MCF 10A (cell line): ENCODE results near the gene CADPS. TPM values are rescaled to one million over a fixed set of nuclear protein-coding genes. Genes with fewer than 3 reads are reported as not detected.

Experiments used
- BruUV-seq: library from RNA; stranded (reverse); fragments of 400-500 nt; replicated peaks from 2 replicates; lab custom pipeline; 2021; lab: Mats Ljungman, UMichigan
- CTCF ChIA-PET: fragments of 300-600 bp; sonication (Branson Sonifier 250); formaldehyde crosslinking; extraction: SDS; loops from one replicate; lab custom pipeline; 2021; ENCODE audit warnings: antibody characterized with exemption, inconsistent platforms; lab: Yijun Ruan, JAX
- POLR2A ChIA-PET: fragments of 300-600, 350-650 bp; sonication (Branson Sonifier 250); formaldehyde crosslinking; extraction: SDS; loops from one replicate; lab custom pipeline; 2020; ENCODE audit warnings: antibody characterized with exemption, inconsistent platforms; lab: Yijun Ruan, JAX
- DNase-seq: peaks from one replicate; pipeline ENCODE4 v3.0.0-alpha.2; 2018; ENCODE audit not compliant: unreplicated experiment
- H3K27ac Mint-ChIP-seq: one replicate; pipeline ENCODE4 v1.8.0; 2022; ENCODE audit warnings: mild to moderate bottlenecking, low read depth, mixed read lengths; ENCODE audit not compliant: unreplicated experiment
- H3K27me3 Mint-ChIP-seq: one replicate; pipeline ENCODE4 v1.8.0; 2022; ENCODE audit warnings: mixed read lengths; ENCODE audit not compliant: insufficient read depth, unreplicated experiment
- H3K36me3 Mint-ChIP-seq: one replicate; pipeline ENCODE4 v1.8.0; 2022; ENCODE audit warnings: mild to moderate bottlenecking, moderate library complexity, mixed read lengths; ENCODE audit not compliant: insufficient read depth, unreplicated experiment
- H3K4me1 Mint-ChIP-seq: one replicate; pipeline ENCODE4 v1.8.0; 2022; ENCODE audit warnings: mixed read lengths; ENCODE audit not compliant: insufficient read depth, unreplicated experiment
- H3K4me3 Mint-ChIP-seq: one replicate; pipeline ENCODE4 v1.8.0; 2022; ENCODE audit warnings: mild to moderate bottlenecking, moderate library complexity, mixed read lengths; ENCODE audit not compliant: unreplicated experiment
- H3K9me3 Mint-ChIP-seq: one replicate; pipeline ENCODE4 v1.8.0; 2022; ENCODE audit warnings: mixed read lengths; ENCODE audit not compliant: unreplicated experiment
- CTCF ChIP-seq: fragments of 200-600 bp; IDR thresholded peaks from one replicate; pipeline ENCODE4 v1.8.0; 2022; ENCODE audit warnings: antibody characterized with exemption, mild to moderate bottlenecking; ENCODE audit not compliant: unreplicated experiment
- intact Hi-C: fragments of 100-400 bp; cut with micrococcal nuclease; formaldehyde crosslinking; loops from 2 replicates; pipeline ENCODE4 v1.14.1; 2022
- total RNA-seq: library from RNA; stranded (reverse); gene quantifications from 2 replicates; pipeline ENCODE4 v1.2.3, GENCODE V29; 2022

Gene CADPS
- total RNA-seq, 1 experiment from 2014 or later = not detected

- no peaks in the 10 kb centered on the region for H3K27me3 Mint-ChIP-seq
- H3K4me3 Mint-ChIP-seq = peak overlapping the region; percentile 19
- peak overlapping the region; percentile 94 for H3K27ac Mint-ChIP-seq
- POLR2A ChIA-PET = interaction anchor here (0.9 to 1.8 kb wide), 5 partner anchors 13 to 1159 kb away, joined by 3 to 5 read pairs (median 3); no protein-coding TSS in a partner anchor
- H3K4me1 Mint-ChIP-seq = peaks cover 45% of the 10 kb centered on the region
- no peaks in the 10 kb centered on the region for H3K36me3 Mint-ChIP-seq
- H3K9me3 Mint-ChIP-seq = no peaks in the 10 kb centered on the region
- CTCF ChIA-PET = interaction anchor here (0.6 to 1.2 kb wide), 6 partner anchors 13 to 925 kb away, joined by 3 to 4 read pairs (median 3); no protein-coding TSS in a partner anchor
- no peak for TF ChIP-seq CTCF
- TSS peak; percentile 52 for BruUV-seq
- peak; percentile 68 for DNase-seq
- intact Hi-C loops = loop anchor here (2.0 kb wide), 1 partner anchor 15 kb away; no protein-coding TSS in a partner anchor
Measured at GRCh38 chr3:62601238-62602070, 273.8 kb downstream of the CADPS start.

- ChIA-PET POLR2A (interaction anchor here (1.0 kb wide), 1 partner anchor 19 kb away, joined by 3 read pairs; no protein-coding TSS in a partner anchor), CTCF (interaction anchor here (0.5 kb wide), 1 partner anchor 564 kb away, joined by 3 read pairs; no protein-coding TSS in a partner anchor)
- DNase-seq = no peak
- BruUV-seq = no TSS peak
- H3K27me3 Mint-ChIP-seq = no peaks in the 10 kb centered on the region
- intact Hi-C loops = loop anchor here (2.0 kb wide), 1 partner anchor 13 kb away; no protein-coding TSS in a partner anchor
- TF ChIP-seq CTCF = no peak
- H3K9me3 Mint-ChIP-seq = no peaks in the 10 kb centered on the region
- H3K4me1 Mint-ChIP-seq = peaks cover 40% of the 10 kb centered on the region
- no peak overlapping the region for H3K4me3 Mint-ChIP-seq
- peaks cover 1% of the 10 kb centered on the region for H3K36me3 Mint-ChIP-seq
- H3K27ac Mint-ChIP-seq = peak overlapping the region; percentile 94
Measured at GRCh38 chr3:62600033-62600432, 275.2 kb downstream of the CADPS start.

GRCh38 chr3:62597491-62597890 lies 277.7 kb downstream of the CADPS start:
- Mint-ChIP-seq H3K27ac (no peak overlapping the region), H3K27me3 (no peaks in the 10 kb centered on the region), H3K9me3 (no peaks in the 10 kb centered on the region), H3K4me1 (peaks cover 19% of the 10 kb centered on the region), H3K4me3 (no peak overlapping the region), H3K36me3 (peaks cover 7% of the 10 kb centered on the region)
- ChIA-PET CTCF (interaction anchor here (0.6 to 2.2 kb wide), 2 partner anchors 25 to 1219 kb away, joined by 3 to 6 read pairs; no protein-coding TSS in a partner anchor), POLR2A (interaction anchor here (1.6 kb wide), 1 partner anchor 10 kb away, joined by 4 read pairs; no protein-coding TSS in a partner anchor)
- intact Hi-C loops = no loop called here
- BruUV-seq = no TSS peak
- no peak for DNase-seq
- no peak for TF ChIP-seq CTCF

GRCh38 chr3:62592408-62592807 lies 282.8 kb downstream of the CADPS start:
- peaks cover 21% of the 10 kb centered on the region for H3K4me1 Mint-ChIP-seq
- no TSS peak for BruUV-seq
- H3K36me3 Mint-ChIP-seq = peaks cover 7% of the 10 kb centered on the region
- intact Hi-C loops = no loop called here
- no peak for TF ChIP-seq CTCF
- CTCF ChIA-PET = no interaction called here
- no peak overlapping the region for H3K27ac Mint-ChIP-seq
- no peaks in the 10 kb centered on the region for H3K9me3 Mint-ChIP-seq
- DNase-seq = no peak
- no peaks in the 10 kb centered on the region for H3K27me3 Mint-ChIP-seq
- no peak overlapping the region for H3K4me3 Mint-ChIP-seq
- POLR2A ChIA-PET = interaction anchor here (0.6 kb wide), 1 partner anchor 10 kb away, joined by 3 read pairs; no protein-coding TSS in a partner anchor
